Measurements from ENCODE around the gene VAPA. TPM values are rescaled to one million over a fixed set of nuclear protein-coding genes. Genes with fewer than 3 reads are reported as not detected.

Gene VAPA
- total and polyA plus RNA-seq, 10 of the 15 experiments (the other 5 are each of a cell fraction or from before 2014, with no cell fraction given) = 70.9 to 252 (median 166) TPM

DNA sequence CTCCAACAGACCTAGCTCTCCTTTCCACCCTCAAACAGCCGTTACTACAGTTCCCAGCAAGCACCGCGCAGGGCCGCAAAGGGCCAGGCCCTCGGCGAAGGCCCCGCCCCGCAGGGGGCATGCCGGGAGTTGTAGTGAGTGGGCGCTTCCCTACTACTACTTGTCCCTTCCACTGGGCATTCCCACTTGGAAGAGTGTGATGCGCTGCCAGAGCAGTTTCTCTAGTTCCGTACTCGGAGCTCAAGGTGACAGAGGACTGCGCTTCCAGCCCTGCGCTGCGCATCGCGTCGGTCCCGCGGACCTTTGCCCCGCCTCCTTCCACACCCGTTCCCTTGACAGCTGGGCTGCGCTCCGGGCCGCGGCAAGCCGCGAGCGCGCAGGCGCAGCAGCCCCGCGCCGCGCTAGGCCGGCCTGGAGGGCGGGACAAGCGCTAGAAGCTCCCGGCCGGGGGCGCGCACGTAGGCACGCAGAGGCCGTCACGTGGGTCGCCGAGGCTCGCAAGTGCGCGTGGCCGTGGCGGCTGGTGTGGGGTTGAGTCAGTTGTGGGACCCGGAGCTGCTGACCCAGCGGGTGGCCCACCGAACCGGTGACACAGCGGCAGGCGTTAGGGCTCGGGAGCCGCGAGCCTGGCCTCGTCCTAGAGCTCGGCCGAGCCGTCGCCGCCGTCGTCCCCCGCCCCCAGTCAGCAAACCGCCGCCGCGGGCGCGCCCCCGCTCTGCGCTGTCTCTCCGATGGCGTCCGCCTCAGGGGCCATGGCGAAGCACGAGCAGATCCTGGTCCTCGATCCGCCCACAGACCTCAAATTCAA, at the start of gene VAPA (continued):
- TF ChIP-seq, protein P1, sequence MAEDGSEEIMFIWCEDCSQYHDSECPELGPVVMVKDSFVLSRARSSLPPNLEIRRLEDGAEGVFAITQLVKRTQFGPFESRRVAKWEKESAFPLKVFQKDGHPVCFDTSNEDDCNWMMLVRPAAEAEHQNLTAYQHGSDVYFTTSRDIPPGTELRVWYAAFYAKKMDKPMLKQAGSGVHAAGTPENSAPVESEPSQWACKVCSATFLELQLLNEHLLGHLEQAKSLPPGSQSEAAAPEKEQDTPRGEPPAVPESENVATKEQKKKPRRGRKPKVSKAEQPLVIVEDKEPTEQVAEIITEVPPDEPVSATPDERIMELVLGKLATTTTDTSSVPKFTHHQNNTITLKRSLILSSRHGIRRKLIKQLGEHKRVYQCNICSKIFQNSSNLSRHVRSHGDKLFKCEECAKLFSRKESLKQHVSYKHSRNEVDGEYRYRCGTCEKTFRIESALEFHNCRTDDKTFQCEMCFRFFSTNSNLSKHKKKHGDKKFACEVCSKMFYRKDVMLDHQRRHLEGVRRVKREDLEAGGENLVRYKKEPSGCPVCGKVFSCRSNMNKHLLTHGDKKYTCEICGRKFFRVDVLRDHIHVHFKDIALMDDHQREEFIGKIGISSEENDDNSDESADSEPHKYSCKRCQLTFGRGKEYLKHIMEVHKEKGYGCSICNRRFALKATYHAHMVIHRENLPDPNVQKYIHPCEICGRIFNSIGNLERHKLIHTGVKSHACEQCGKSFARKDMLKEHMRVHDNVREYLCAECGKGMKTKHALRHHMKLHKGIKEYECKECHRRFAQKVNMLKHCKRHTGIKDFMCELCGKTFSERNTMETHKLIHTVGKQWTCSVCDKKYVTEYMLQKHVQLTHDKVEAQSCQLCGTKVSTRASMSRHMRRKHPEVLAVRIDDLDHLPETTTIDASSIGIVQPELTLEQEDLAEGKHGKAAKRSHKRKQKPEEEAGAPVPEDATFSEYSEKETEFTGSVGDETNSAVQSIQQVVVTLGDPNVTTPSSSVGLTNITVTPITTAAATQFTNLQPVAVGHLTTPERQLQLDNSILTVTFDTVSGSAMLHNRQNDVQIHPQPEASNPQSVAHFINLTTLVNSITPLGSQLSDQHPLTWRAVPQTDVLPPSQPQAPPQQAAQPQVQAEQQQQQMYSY (CRISPR knock-in tag; IDR thresholded peaks at IDR 0.05) = no peak
- TF ChIP-seq, protein P2, sequence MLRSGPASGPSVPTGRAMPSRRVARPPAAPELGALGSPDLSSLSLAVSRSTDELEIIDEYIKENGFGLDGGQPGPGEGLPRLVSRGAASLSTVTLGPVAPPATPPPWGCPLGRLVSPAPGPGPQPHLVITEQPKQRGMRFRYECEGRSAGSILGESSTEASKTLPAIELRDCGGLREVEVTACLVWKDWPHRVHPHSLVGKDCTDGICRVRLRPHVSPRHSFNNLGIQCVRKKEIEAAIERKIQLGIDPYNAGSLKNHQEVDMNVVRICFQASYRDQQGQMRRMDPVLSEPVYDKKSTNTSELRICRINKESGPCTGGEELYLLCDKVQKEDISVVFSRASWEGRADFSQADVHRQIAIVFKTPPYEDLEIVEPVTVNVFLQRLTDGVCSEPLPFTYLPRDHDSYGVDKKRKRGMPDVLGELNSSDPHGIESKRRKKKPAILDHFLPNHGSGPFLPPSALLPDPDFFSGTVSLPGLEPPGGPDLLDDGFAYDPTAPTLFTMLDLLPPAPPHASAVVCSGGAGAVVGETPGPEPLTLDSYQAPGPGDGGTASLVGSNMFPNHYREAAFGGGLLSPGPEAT (IDR thresholded peaks at IDR 0.05; ENCODE audit: low read depth) = peak; percentile 62; the same call in 1 of the 2 replicates
- TF ChIP-seq, protein P3, sequence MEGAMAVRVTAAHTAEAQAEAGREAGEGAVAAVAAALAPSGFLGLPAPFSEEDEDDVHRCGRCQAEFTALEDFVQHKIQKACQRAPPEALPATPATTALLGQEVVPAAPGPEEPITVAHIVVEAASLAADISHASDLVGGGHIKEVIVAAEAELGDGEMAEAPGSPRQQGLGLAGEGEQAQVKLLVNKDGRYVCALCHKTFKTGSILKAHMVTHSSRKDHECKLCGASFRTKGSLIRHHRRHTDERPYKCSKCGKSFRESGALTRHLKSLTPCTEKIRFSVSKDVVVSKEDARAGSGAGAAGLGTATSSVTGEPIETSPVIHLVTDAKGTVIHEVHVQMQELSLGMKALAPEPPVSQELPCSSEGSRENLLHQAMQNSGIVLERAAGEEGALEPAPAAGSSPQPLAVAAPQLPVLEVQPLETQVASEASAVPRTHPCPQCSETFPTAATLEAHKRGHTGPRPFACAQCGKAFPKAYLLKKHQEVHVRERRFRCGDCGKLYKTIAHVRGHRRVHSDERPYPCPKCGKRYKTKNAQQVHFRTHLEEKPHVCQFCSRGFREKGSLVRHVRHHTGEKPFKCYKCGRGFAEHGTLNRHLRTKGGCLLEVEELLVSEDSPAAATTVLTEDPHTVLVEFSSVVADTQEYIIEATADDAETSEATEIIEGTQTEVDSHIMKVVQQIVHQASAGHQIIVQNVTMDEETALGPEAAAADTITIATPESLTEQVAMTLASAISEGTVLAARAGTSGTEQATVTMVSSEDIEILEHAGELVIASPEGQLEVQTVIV (IDR thresholded peaks at IDR 0.05; ENCODE audit: borderline replicate concordance, partially characterized antibody) = peak; percentile 84
- TF ChIP-seq RELA (IDR thresholded peaks at IDR 0.05; ENCODE audit: borderline replicate concordance, partially characterized antibody) = peak; percentile 16
- peak; percentile 33; the same call in 1 of the 2 replicates for TF ChIP-seq MXI1 (IDR thresholded peaks at IDR 0.05; ENCODE audit: low read depth, low read length)
- TF ChIP-seq CEBPB (IDR thresholded peaks at IDR 0.05; ENCODE audit: borderline replicate concordance in 1 of 2, low read depth in 2 of 2, low read length in 2 of 2) = no peak
- TF ChIP-seq TCF12 (IDR thresholded peaks at IDR 0.05; ENCODE audit: low read depth, low read length) = no peak
- TF ChIP-seq ZNF207 (IDR thresholded peaks at IDR 0.05; ENCODE audit: borderline replicate concordance) = peak; percentile 79; the same call in 1 of the 2 replicates
- TF ChIP-seq EED (IDR thresholded peaks at IDR 0.05; ENCODE audit: low read depth) = peak; percentile 35; the same call in 1 of the 2 replicates
- TF ChIP-seq, protein P4, sequence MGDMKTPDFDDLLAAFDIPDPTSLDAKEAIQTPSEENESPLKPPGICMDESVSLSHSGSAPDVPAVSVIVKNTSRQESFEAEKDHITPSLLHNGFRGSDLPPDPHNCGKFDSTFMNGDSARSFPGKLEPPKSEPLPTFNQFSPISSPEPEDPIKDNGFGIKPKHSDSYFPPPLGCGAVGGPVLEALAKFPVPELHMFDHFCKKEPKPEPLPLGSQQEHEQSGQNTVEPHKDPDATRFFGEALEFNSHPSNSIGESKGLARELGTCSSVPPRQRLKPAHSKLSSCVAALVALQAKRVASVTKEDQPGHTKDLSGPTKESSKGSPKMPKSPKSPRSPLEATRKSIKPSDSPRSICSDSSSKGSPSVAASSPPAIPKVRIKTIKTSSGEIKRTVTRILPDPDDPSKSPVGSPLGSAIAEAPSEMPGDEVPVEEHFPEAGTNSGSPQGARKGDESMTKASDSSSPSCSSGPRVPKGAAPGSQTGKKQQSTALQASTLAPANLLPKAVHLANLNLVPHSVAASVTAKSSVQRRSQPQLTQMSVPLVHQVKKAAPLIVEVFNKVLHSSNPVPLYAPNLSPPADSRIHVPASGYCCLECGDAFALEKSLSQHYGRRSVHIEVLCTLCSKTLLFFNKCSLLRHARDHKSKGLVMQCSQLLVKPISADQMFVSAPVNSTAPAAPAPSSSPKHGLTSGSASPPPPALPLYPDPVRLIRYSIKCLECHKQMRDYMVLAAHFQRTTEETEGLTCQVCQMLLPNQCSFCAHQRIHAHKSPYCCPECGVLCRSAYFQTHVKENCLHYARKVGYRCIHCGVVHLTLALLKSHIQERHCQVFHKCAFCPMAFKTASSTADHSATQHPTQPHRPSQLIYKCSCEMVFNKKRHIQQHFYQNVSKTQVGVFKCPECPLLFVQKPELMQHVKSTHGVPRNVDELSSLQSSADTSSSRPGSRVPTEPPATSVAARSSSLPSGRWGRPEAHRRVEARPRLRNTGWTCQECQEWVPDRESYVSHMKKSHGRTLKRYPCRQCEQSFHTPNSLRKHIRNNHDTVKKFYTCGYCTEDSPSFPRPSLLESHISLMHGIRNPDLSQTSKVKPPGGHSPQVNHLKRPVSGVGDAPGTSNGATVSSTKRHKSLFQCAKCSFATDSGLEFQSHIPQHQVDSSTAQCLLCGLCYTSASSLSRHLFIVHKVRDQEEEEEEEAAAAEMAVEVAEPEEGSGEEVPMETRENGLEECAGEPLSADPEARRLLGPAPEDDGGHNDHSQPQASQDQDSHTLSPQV (IDR thresholded peaks at IDR 0.05) = no peak
- TF ChIP-seq BACH1 (IDR thresholded peaks at IDR 0.05; ENCODE audit: borderline replicate concordance) = peak; percentile 72

Measured in GM12878 (cell line).